Activated CD4-positive, alpha-beta T cell treated with anti-CD3 and anti-CD28 coated beads for 48 hours (primary cell): Measurements from ENCODE around the gene PASK.

ENCODE experiments used
- DNase-seq: peaks from one replicate; pipeline ENCODE4 v3.0.0-alpha.2; 2020

The PASK gene

GRCh38 chr2:241179899-241180298 lies 30.6 kb upstream of the PASK start:
- peak; percentile 67 for DNase-seq

- no peak for DNase-seq
Measured at GRCh38 chr2:241178961-241179360, 29.7 kb upstream of the PASK start.

DNA sequence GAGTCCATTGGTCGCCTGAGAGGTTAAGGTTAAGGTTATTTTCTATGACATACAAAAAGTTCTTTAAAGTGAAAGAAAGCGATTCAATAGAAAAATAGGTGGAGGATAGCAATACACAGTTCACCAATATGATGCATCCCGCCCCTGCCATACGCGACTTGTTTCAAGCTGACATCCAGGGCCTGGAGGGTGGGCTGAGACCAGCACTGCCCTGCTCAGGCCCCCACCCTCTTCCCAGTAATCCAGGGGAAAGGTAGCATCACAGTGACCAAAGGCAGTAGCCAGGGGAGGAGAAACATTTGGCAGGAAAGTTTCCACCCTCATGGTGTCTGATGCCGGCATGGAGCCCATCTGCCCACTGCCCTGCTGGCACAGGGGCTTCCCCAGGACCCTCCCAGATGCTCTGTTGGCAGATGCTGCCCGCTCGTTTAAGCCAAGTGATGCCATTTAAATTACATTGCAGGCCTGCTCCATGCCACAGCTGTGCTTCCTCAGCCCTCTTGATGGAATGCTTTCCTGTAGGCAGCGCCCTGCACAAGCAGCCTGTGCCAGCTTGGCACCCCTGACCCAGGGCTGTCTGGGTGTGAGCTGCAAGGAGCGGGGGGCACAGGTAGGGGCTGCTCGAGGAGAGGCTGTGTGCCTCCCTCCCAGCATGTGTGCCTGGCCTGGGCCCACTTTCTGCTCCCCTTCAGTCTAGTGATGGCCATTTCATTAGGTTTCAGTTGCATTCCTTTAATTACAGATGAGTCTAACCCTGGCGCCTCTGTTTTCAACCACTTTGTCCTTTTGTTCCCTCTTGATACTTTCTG lies 28.5 kb upstream of the PASK start:
- no peak for DNase-seq

- no peak for DNase-seq
Measured at GRCh38 chr2:241173557-241173956, 24.3 kb upstream of the PASK start.

GRCh38 chr2:241168366-241168765 lies 19.1 kb upstream of the PASK start:
- no peak for DNase-seq

DNA sequence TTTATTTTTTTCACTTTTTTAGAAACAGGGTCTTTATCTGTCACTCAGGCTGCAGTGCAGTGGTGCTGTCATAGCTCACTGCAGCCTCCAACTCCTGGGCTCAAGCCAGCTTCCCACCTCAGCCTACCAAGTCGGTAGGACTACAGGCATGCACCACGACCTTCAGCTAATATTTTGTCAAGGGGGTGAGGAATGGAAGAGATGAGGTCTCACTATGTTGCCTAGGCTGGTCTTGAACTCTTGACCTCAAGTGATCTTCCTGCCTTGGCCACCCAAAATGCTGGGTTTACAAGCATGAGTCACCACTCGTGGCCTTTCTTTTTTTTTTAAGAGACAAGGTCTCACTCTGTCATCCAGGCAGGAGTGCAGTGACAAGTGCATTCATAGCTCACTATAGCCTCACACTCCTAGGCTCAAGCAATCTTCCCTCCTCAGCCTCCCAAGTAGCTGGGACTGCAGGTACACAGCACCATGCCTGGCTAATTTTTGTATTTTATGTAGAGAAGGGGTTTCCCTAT lies 14.4 kb upstream of the PASK start:
- no peak for DNase-seq

GRCh38 chr2:241161646-241162281 lies 12.5 kb upstream of the PASK start:
- DNase-seq, result no peak

- no peak for DNase-seq
Measured at GRCh38 chr2:241160318-241160717, 11.0 kb upstream of the PASK start.

DNA sequence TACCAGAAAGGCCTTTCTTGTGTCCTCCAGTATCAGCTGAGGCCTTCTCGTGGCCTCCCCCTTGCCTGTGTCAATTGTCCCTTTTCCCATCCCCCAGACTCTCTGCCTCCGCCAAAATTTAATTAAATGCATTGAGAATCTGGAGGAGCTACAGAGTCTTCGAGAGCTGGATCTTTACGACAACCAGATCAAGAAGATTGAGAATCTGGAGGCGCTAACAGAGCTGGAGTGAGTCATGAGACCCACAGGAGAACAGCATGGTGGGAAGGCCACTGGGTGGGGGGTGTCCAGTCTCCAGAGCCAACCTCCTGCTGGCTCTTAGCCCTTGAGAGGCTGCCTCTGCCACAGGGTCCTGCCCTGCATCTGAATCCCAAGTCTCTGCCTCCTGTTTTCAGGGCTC lies 9.8 kb upstream of the PASK start:
- DNase-seq, result no peak

- no peak for DNase-seq
Measured at GRCh38 chr2:241158546-241158900, 9.3 kb upstream of the PASK start.

- no peak for DNase-seq
Measured at GRCh38 chr2:241157841-241158545, 8.7 kb upstream of the PASK start.

DNA sequence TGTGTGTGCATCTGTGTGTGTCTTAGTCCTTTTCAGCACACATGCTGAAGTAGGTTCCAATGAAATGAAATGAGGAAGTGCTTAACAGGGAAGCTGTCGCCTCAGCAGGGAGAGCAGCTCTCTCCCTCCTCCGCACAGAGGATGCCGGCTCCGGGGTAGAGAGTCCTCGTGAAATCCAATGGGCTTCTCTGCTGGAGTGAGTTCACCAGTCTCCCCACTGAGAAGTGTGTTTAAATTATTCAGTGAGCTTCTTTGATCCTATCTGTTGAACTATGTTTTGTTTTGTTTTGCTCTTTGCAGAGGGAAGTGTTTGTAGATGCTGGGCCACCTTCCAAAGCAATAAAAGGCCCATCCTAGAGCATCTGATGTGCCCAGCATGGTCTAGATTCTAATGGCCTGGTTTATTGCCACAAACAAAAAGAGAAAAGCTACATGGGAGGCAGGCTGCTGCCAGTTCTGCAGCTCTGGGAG lies 7.7 kb upstream of the PASK start:
- DNase-seq, result no peak

- no peak for DNase-seq
Measured at GRCh38 chr2:241155936-241156335, 6.7 kb upstream of the PASK start.

DNA sequence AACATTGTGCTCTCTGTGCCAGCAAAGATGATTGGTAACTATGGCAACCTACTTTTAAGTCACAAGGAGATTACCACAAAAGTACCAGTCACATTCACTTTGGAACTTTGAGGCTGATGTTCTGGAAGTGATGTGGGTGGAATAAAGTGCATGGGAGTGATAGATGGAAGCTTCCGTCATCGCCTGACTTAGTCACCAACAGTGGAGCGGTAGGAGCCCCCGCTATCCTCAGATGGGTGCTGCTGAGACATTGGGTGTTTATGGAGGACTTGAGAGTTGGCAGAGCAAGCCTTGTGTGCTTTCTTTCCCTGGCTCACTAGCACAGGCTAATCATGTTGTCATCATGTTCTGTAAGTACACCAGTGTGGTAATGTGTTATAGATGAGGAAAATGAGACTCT lies 5.6 kb upstream of the PASK start:
- peak; percentile 63 for DNase-seq

- peak; percentile 31 for DNase-seq
Measured at GRCh38 chr2:241153616-241154015, 4.3 kb upstream of the PASK start.

DNA sequence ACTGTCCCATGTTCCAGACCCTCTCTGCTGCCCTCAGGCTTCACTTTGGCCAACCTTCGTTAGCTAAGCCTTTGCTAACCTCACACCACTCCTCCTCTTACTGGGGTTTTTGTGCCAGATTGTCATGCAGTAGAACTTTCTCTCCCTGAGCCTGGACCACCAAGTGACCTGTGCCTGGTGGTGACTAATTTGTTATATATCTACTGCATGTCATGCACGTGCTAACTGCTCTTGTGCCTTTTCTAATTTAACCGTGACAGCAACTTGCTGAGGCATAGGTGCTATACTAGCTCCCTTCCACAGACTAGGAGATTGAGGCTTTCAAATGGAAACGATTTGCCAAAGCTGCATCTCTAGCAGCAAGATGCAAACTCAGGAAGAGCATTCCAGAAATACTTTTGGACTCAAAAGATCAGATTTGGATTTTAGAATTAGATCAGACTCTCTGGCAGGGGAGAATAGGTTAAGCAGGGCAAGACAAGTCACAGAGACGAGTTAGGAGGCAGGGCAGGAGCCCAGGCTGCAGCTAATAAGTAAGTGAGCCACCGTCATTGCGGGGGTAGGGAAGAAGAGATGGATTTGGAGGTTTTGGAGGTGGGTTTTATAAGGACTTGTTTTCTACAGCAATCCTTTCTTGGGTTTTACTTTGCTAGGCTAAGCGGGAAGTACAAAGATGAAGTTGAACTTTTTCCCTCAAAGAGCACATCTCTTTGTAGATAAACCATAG lies 2.8 kb upstream of the PASK start:
- no peak for DNase-seq

GRCh38 chr2:241150660-241151530 lies 1.6 kb upstream of the PASK start:
- DNase-seq, result no peak

- DNase-seq, result peak; percentile 97
Measured at GRCh38 chr2:241149925-241150659, 820 bp upstream of the PASK start, which contains the start of gene PPP1R7. PPP1R7 (plus strand) TSS chr2:241150467; CDS start chr2:241150496, 29 bp downstream.

- DNase-seq, result no peak
Measured at GRCh38 chr2:241149675-241149924, 328 bp upstream of the PASK start.

DNA sequence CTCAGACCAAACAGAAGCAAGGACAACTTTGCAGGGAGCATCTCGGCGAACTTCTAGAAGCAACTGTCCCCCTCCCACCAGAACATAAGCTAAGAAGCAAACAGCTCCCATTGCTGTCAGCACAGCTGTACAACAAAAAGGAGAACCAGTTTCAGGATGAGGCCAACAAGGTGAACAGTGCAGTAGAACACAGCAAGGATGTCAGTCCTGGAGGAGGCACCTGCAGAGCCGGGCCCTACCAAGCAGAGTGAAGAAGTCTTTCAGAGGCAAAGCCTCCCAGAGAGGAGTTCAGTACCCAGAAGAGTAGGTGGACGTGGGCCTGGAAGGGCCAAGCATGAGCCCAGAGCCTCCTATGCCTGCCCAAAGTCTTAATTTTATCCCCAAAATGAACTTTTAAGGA lies 1.0 kb downstream of the PASK start:
- DNase-seq, result no peak

DNA sequence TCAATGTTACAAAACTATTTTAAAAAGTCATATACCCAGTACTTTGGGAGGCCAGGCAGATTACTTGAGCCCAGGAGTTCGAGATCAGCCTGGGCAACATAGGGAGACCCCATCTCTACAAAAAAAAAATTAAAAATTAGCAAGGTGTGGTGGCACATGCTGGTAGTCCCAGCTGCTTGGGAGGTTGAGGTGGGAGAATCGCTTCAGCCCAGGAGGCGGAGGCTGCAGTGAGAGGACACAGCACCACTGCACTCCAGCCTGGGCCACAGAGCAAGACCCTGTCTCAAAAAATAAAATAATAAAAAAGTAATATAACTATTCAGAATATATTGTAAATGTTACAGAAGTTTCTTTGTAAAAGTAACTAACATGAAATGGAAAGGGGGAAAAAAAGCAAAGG lies 1.9 kb downstream of the PASK start:
- DNase-seq, result no peak

DNA sequence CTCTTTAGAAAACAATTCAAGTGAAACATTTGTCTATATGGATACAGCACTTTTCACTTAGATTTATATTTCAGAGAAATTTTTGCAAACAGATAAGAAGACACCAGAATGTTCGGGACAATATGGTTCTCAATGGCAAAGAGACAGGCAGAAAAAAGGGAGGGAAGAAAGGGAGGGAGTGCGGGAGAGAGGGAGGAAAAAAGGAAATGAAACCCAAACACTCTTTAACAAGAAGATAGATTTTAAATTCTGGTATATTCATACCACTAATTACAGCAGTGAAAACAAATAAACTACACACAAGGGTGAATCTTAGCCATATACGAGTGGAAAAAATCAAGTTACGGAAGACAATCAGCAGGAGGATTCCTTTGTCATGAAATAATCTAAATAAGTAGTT lies 3.0 kb downstream of the PASK start:
- DNase-seq, result no peak
